Measurements from ENCODE around the gene CCDC18. TPM values are rescaled to one million over a fixed set of nuclear protein-coding genes. Genes with fewer than 3 reads are reported as not detected.
A peak's percentile ranks its signal among the peaks of the same experiment; 100 is the strongest.

CCDC18 gene
- polyA plus RNA-seq, 3 donors: 2.8 to 5.9 (median 4.4) TPM

DNA sequence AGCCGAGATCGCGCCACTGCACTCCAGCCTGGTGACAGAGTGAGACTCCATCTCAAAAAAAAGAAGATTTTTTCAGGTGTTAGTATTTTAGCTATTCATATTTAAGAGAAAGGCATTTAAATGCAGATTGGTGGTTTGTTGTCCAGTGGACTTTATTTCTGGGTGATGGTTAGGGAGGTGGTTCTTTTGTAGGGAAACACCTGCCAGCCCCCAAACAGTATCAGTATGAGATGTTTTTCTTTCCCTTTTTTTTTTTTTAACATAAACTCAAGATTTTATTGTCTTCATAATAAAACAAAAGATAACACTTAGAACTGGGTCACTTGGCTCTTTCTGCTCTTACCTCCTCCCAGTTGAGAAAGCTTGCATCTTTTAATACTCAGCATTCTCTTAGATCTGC is 9.9 kb downstream of the CCDC18 start:
- H3K4me1 Mint-ChIP-seq: peaks cover 27% of the 10 kb centered on the region

DNA sequence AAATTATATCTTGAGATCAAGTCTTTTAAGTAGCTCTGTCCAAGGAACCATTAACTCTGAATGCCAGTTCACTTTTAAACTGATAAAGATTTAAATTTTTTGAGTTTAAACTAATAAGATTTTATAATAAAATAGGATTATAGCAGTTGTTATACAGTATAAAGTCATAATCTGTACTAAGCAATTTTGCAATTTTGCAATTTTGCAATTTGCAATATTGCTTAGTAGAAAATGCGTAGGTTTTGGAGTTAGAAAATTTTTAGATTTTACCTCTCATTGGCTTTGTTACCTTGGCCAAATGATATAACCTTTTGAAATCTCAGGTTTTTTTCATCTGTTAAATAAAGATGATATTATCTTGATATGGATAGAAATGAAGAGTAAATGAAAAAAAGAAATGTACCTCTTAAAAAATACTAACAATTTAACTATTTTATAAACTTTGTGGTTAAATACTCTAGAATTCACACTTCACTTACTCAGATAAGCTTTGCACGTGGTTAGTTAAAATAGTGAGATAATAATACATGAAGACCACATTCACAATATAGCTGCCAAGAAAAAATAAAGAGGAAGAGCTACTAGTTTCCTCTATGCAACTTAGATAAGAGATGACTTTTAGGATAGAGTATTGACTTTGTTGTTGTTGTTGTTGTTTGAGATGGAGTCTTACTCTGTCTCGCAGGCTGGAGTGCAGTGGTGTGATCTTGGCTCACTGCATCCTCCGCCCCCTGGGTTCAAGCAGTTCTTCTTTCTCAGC is 13.9 kb downstream of the CCDC18 start:
- Histone ChIP-seq H2AFZ (ENCODE audit: insufficient read depth, low read depth, low read length, poor library complexity, severe bottlenecking) (peak overlapping the region; percentile 27), H3K4me3 (replicated peaks in 1 of 3; ENCODE audit: low read depth in 2 of 3, low read length in 3 of 3) (no peak overlapping the region), H3K4me2 (replicated peaks; ENCODE audit: extremely low read depth, low read length, poor library complexity, severe bottlenecking) (no peak overlapping the region), H3K27me3 (ENCODE audit: control insufficient read depth in 2 of 2, insufficient read depth in 2 of 2, low read length in 2 of 2) (no peaks in the 10 kb centered on the region), H3K79me2 (ENCODE audit: insufficient read depth, low read length) (peaks cover 4% of the 10 kb centered on the region), H3K4me1 (ENCODE audit: control insufficient read depth in 1 of 2, insufficient read depth in 2 of 2, low read length in 2 of 2) (peaks cover 5 to 6% of the 10 kb centered on the region in 2 donors), H4K20me1 (ENCODE audit: insufficient read depth, low read length) (no peaks in the 10 kb centered on the region), H3K36me3 (replicated peaks in 1 of 2; ENCODE audit: control insufficient read depth in 1 of 2, insufficient read depth in 2 of 2, low read length in 2 of 2) (peaks cover 15 to 67% of the 10 kb centered on the region in 2 donors), H3K9me3 (replicated peaks in 1 of 2; ENCODE audit: control insufficient read depth in 1 of 2, insufficient read depth in 1 of 2, low read length in 2 of 2) (no peaks in the 10 kb centered on the region), H3K27ac (ENCODE audit: low read depth in 1 of 2, low read length in 2 of 2) (peak overlapping the region in 1 of 2 donors; percentile 40), H3K9ac (ENCODE audit: insufficient read depth, low read length, poor library complexity, severe bottlenecking) (no peak overlapping the region)
- H3K4me3 Mint-ChIP-seq: no peak overlapping the region
- DNase-seq: no peak
- H3K27ac Mint-ChIP-seq: peak overlapping the region in 2 of 7 donors; percentile 18 to 74
- WGBS (ENCODE audit: insufficient coverage): no CpG with 5 or more reads among the region's 4 CpGs
- H3K4me1 Mint-ChIP-seq: peaks cover 7% of the 10 kb centered on the region
- no peaks in the 10 kb centered on the region for H3K9me3 Mint-ChIP-seq
- TF ChIP-seq, protein P1, sequence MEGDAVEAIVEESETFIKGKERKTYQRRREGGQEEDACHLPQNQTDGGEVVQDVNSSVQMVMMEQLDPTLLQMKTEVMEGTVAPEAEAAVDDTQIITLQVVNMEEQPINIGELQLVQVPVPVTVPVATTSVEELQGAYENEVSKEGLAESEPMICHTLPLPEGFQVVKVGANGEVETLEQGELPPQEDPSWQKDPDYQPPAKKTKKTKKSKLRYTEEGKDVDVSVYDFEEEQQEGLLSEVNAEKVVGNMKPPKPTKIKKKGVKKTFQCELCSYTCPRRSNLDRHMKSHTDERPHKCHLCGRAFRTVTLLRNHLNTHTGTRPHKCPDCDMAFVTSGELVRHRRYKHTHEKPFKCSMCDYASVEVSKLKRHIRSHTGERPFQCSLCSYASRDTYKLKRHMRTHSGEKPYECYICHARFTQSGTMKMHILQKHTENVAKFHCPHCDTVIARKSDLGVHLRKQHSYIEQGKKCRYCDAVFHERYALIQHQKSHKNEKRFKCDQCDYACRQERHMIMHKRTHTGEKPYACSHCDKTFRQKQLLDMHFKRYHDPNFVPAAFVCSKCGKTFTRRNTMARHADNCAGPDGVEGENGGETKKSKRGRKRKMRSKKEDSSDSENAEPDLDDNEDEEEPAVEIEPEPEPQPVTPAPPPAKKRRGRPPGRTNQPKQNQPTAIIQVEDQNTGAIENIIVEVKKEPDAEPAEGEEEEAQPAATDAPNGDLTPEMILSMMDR (IDR thresholded peaks at IDR 0.05): no peak
- H3K36me3 Mint-ChIP-seq: peaks cover 27 to 64% of the 10 kb centered on the region in 2 donors
- intact Hi-C loops (cut with micrococcal nuclease): no loop called here
- H3K27me3 Mint-ChIP-seq (ENCODE audit: low read depth in 3 of 3): no peaks in the 10 kb centered on the region

More for the DNA sequence above, 9.9 kb downstream of the CCDC18 start:
- H2AFZ ChIP-seq (ENCODE audit: insufficient read depth, low read depth, low read length, poor library complexity, severe bottlenecking): no peak overlapping the region
- H3K36me3 Mint-ChIP-seq: peaks cover 12 to 38% of the 10 kb centered on the region in 2 donors
- H3K4me2 ChIP-seq (replicated peaks; ENCODE audit: extremely low read depth, low read length, poor library complexity, severe bottlenecking): no peak overlapping the region
- no peaks in the 10 kb centered on the region for H3K9me3 Mint-ChIP-seq
- H3K79me2 ChIP-seq (ENCODE audit: insufficient read depth, low read length): peaks cover 27% of the 10 kb centered on the region
- H3K27me3 Mint-ChIP-seq (ENCODE audit: low read depth in 3 of 3): no peaks in the 10 kb centered on the region
- no peak overlapping the region for H3K9ac ChIP-seq (ENCODE audit: insufficient read depth, low read length, poor library complexity, severe bottlenecking)
- H3K9me3 ChIP-seq (replicated peaks in 1 of 2; ENCODE audit: control insufficient read depth in 1 of 2, insufficient read depth in 1 of 2, low read length in 2 of 2): no peaks in the 10 kb centered on the region
- H3K4me3 ChIP-seq (replicated peaks in 1 of 3; ENCODE audit: low read depth in 2 of 3, low read length in 3 of 3): no peak overlapping the region
- TF ChIP-seq, protein P1 (IDR thresholded peaks at IDR 0.05): no peak
- H3K4me3 Mint-ChIP-seq: no peak overlapping the region
- no CpG with 5 or more reads among the region's 3 CpGs for WGBS (ENCODE audit: insufficient coverage)
- peaks cover 6 to 33% of the 10 kb centered on the region in 2 donors for H3K36me3 ChIP-seq (replicated peaks in 1 of 2; ENCODE audit: control insufficient read depth in 1 of 2, insufficient read depth in 2 of 2, low read length in 2 of 2)
- no peaks in the 10 kb centered on the region for H3K27me3 ChIP-seq (ENCODE audit: control insufficient read depth in 2 of 2, insufficient read depth in 2 of 2, low read length in 2 of 2)
- no peak for DNase-seq
- H3K27ac ChIP-seq (ENCODE audit: low read depth in 1 of 2, low read length in 2 of 2): no peak overlapping the region
- H4K20me1 ChIP-seq (ENCODE audit: insufficient read depth, low read length): no peaks in the 10 kb centered on the region
- intact Hi-C loops (cut with micrococcal nuclease): no loop called here
- H3K4me1 ChIP-seq (ENCODE audit: control insufficient read depth in 1 of 2, insufficient read depth in 2 of 2, low read length in 2 of 2): peaks cover 21 to 36% of the 10 kb centered on the region in 2 donors
- H3K27ac Mint-ChIP-seq: peak overlapping the region in 1 of 7 donors; percentile 62
